ENCODE measurements around the gene PIK3CA.
"Not testable (repeated sequence)": the region's sequence is repeated elsewhere in the genome, so short reads cannot be mapped to it uniquely, and the experiment has no call there.

PIK3CA gene

GRCh38 chr3:179256813-179257212, 108.7 kb downstream of the PIK3CA start:
- H3K4me3 ChIP-seq (ENCODE audit: low read depth, low read length): no peak overlapping the region
- DNase-seq (ENCODE audit: low read depth): no peak

- not testable (repeated sequence) for H3K4me3 ChIP-seq (ENCODE audit: low read depth, low read length); DNase-seq (ENCODE audit: low read depth)
These were observed 109.6 kb downstream of the PIK3CA start for GRCh38 chr3:179257742-179258141.

- DNase-seq (ENCODE audit: low read depth): no peak
- no peak overlapping the region for H3K4me3 ChIP-seq (ENCODE audit: low read depth, low read length)
These were observed 110.7 kb downstream of the PIK3CA start for GRCh38 chr3:179258820-179259219.

- H3K4me3 ChIP-seq (ENCODE audit: low read depth, low read length); DNase-seq (ENCODE audit: low read depth): not testable (repeated sequence)
These were observed 112.0 kb downstream of the PIK3CA start for GRCh38 chr3:179259959-179260756.

- peak overlapping the region; percentile 54 for H3K4me3 ChIP-seq (ENCODE audit: low read depth, low read length)
- peak; percentile 17 for DNase-seq (ENCODE audit: low read depth)
These were observed 113.0 kb downstream of the PIK3CA start for GRCh38 chr3:179260949-179261765.

GRCh38 chr3:179263134-179263533, 115.0 kb downstream of the PIK3CA start:
- H3K4me3 ChIP-seq (ENCODE audit: low read depth, low read length): no peak overlapping the region
- no peak for DNase-seq (ENCODE audit: low read depth)

GRCh38 chr3:179264449-179264848, 116.3 kb downstream of the PIK3CA start:
- DNase-seq (ENCODE audit: low read depth): no peak
- no peak overlapping the region for H3K4me3 ChIP-seq (ENCODE audit: low read depth, low read length)

GRCh38 chr3:179265092-179265491, 116.9 kb downstream of the PIK3CA start:
- no peak for DNase-seq (ENCODE audit: low read depth)
- H3K4me3 ChIP-seq (ENCODE audit: low read depth, low read length): no peak overlapping the region

GRCh38 chr3:179265875-179266274, 117.7 kb downstream of the PIK3CA start:
- DNase-seq (ENCODE audit: low read depth): no peak
- no peak overlapping the region for H3K4me3 ChIP-seq (ENCODE audit: low read depth, low read length)

- DNase-seq (ENCODE audit: low read depth): no peak
- H3K4me3 ChIP-seq (ENCODE audit: low read depth, low read length): no peak overlapping the region
These were observed 118.6 kb downstream of the PIK3CA start for GRCh38 chr3:179266701-179267211.

- no peak overlapping the region for H3K4me3 ChIP-seq (ENCODE audit: low read depth, low read length)
- DNase-seq (ENCODE audit: low read depth): no peak
These were observed 120.4 kb downstream of the PIK3CA start for GRCh38 chr3:179268400-179269051.

GRCh38 chr3:179269152-179269707, 121.1 kb downstream of the PIK3CA start:
- H3K4me3 ChIP-seq (ENCODE audit: low read depth, low read length): no peak overlapping the region
- no peak for DNase-seq (ENCODE audit: low read depth)

- DNase-seq (ENCODE audit: low read depth): no peak
- H3K4me3 ChIP-seq (ENCODE audit: low read depth, low read length): no peak overlapping the region
These were observed 124.2 kb downstream of the PIK3CA start for GRCh38 chr3:179272385-179272784.

GRCh38 chr3:179274434-179274833, 126.3 kb downstream of the PIK3CA start:
- not testable (repeated sequence) for DNase-seq (ENCODE audit: low read depth); H3K4me3 ChIP-seq (ENCODE audit: low read depth, low read length)

- DNase-seq (ENCODE audit: low read depth): no peak
- no peak overlapping the region for H3K4me3 ChIP-seq (ENCODE audit: low read depth, low read length)
These were observed 127.8 kb downstream of the PIK3CA start for GRCh38 chr3:179276001-179276400.

- no peak for DNase-seq (ENCODE audit: low read depth)
- no peak overlapping the region for H3K4me3 ChIP-seq (ENCODE audit: low read depth, low read length)
These were observed 128.6 kb downstream of the PIK3CA start for GRCh38 chr3:179276743-179277142.

- no peak for DNase-seq (ENCODE audit: low read depth)
- no peak overlapping the region for H3K4me3 ChIP-seq (ENCODE audit: low read depth, low read length)
These were observed 130.0 kb downstream of the PIK3CA start for GRCh38 chr3:179278151-179278550.

- no peak overlapping the region for H3K4me3 ChIP-seq (ENCODE audit: low read depth, low read length)
- no peak for DNase-seq (ENCODE audit: low read depth)
These were observed 131.0 kb downstream of the PIK3CA start for GRCh38 chr3:179278932-179279693.

- no peak overlapping the region for H3K4me3 ChIP-seq (ENCODE audit: low read depth, low read length)
- no peak for DNase-seq (ENCODE audit: low read depth)
These were observed 131.7 kb downstream of the PIK3CA start for GRCh38 chr3:179279837-179280236.
